IMR-90 (cell line): ENCODE measurements around the gene BTN2A1. TPM values are rescaled to one million over a fixed set of nuclear protein-coding genes. Genes with fewer than 3 reads are reported as not detected.

Source experiments
- ATAC-seq: fragments of 200-7000 bp; cut with Tn5 transposase; 2 replicates; pipeline ENCODE4 v1.9.1; 2020; ENCODE audit warnings: low read depth, mild to moderate bottlenecking, moderate library complexity
- BruUV-seq: library from RNA; stranded (reverse); fragments of 400-500 nt; replicated peaks from 2 replicates; lab custom pipeline; 2021; lab: Mats Ljungman, UMichigan
- CTCF ChIA-PET: fragments of 300-600 bp; formaldehyde crosslinking; extraction: SDS; loops from one replicate; lab custom pipeline; 2021; ENCODE audit warnings: antibody characterized with exemption; lab: Yijun Ruan, JAX
- POLR2A ChIA-PET: fragments of 300-600 bp; sonication (Branson Sonifier 250); formaldehyde crosslinking; loops from one replicate; lab custom pipeline; 2022; ENCODE audit warnings: antibody characterized with exemption; ENCODE audit not compliant: unreplicated experiment; lab: Charles Lee
- DNase-seq: peaks from one replicate; pipeline ENCODE4 v3.0.0; 2013
- H2AFZ ChIP-seq: replicated peaks from 2 replicates; pipeline ENCODE3; 2013; ENCODE audit warnings: low read length, mild to moderate bottlenecking; ENCODE audit not compliant: poor library complexity
- H2AK5ac ChIP-seq: 2 replicates; pipeline ENCODE4 v1.6.1; 2013; ENCODE audit warnings: low read depth, low read length, inconsistent platforms
- H2AK9ac ChIP-seq: replicated peaks from 2 replicates; pipeline ENCODE3; 2013; ENCODE audit warnings: mild to moderate bottlenecking, low read depth, low read length, moderate library complexity; ENCODE audit not compliant: poor library complexity
- H2BK120ac ChIP-seq: 2 replicates; pipeline ENCODE4 v1.6.1; 2013; ENCODE audit warnings: low read depth, low read length, inconsistent platforms
- H2BK15ac ChIP-seq: 3 replicates; pipeline ENCODE4 v1.6.1; 2013; ENCODE audit warnings: low read depth, low read length, inconsistent platforms
- H2BK20ac ChIP-seq: 2 replicates; pipeline ENCODE4 v1.6.1; 2013; ENCODE audit warnings: low read depth, mild to moderate bottlenecking, inconsistent platforms, low read length, moderate library complexity
- H2BK5ac ChIP-seq: 2 replicates; pipeline ENCODE4 v1.6.1; 2013; ENCODE audit warnings: mild to moderate bottlenecking, low read depth, low read length, inconsistent platforms; ENCODE audit not compliant: poor library complexity, severe bottlenecking
- H3K14ac ChIP-seq: replicated peaks from 2 replicates; pipeline ENCODE4 v1.6.1; 2013; ENCODE audit warnings: low read depth, low read length, inconsistent platforms
- H3K18ac ChIP-seq: 2 replicates; pipeline ENCODE4 v1.6.1; 2013; ENCODE audit warnings: low read depth, low read length, control low read depth
- H3K23ac ChIP-seq: 2 replicates; pipeline ENCODE4 v1.6.1; 2013; ENCODE audit warnings: low read depth, low read length, inconsistent platforms
- H3K27ac ChIP-seq: 2 replicates; pipeline ENCODE4 v1.5.1; 2013; ENCODE audit warnings: mild to moderate bottlenecking, control low read depth, low read length; ENCODE audit not compliant: insufficient read depth
- H3K27me3 ChIP-seq: 2 replicates; pipeline ENCODE4 v1.6.1; 2013; ENCODE audit warnings: low read length; ENCODE audit not compliant: control insufficient read depth, insufficient read depth
- H3K36me3 ChIP-seq: 2 replicates; pipeline ENCODE4 v1.6.1; 2013; ENCODE audit warnings: low read length, mixed read lengths; ENCODE audit not compliant: control insufficient read depth, insufficient read depth
- H3K4ac ChIP-seq: 2 replicates; pipeline ENCODE4 v1.6.1; 2013; ENCODE audit warnings: low read depth, low read length, inconsistent platforms
- H3K4me1 ChIP-seq: 2 replicates; pipeline ENCODE4 v1.6.1; 2013; ENCODE audit warnings: low read length, mixed read lengths; ENCODE audit not compliant: control insufficient read depth, insufficient read depth
- H3K4me2 ChIP-seq: 2 replicates; pipeline ENCODE4 v1.6.1; 2013; ENCODE audit warnings: low read depth, mild to moderate bottlenecking, control low read depth, low read length, moderate library complexity
- H3K4me3 ChIP-seq: 2 replicates; pipeline ENCODE4 v1.5.1; 2013; ENCODE audit warnings: low read depth, mild to moderate bottlenecking, control low read depth, low read length, moderate library complexity; ENCODE audit not compliant: insufficient read depth
- H3K56ac ChIP-seq: 2 replicates; pipeline ENCODE4 v1.6.1; 2013; ENCODE audit warnings: low read length, inconsistent platforms; ENCODE audit not compliant: insufficient read depth; ENCODE audit errors: extremely low read depth
- H3K79me1 ChIP-seq, 2 experiments: 2 replicates each; pipeline ENCODE4 v1.6.1; 2013; ENCODE audit warnings: low read length in 2 of 2, inconsistent platforms in 1 of 2, low read depth in 1 of 2
- H3K9ac ChIP-seq: 2 replicates; pipeline ENCODE4 v1.6.1; 2013; ENCODE audit warnings: low read depth, low read length, control low read depth
- H3K9me1 ChIP-seq: 2 replicates; pipeline ENCODE4 v1.6.1; 2013; ENCODE audit warnings: low read length, inconsistent platforms; ENCODE audit not compliant: insufficient read depth
- H3K9me3 ChIP-seq: 2 replicates; pipeline ENCODE4 v1.6.1; 2013; ENCODE audit warnings: low read length; ENCODE audit not compliant: control insufficient read depth, insufficient read depth
- H4K20me1 ChIP-seq: 2 replicates; pipeline ENCODE4 v1.6.1; 2013; ENCODE audit warnings: low read length, inconsistent platforms; ENCODE audit not compliant: insufficient read depth
- H4K5ac ChIP-seq: 2 replicates; pipeline ENCODE4 v1.6.1; 2013; ENCODE audit warnings: mild to moderate bottlenecking, low read depth, low read length, control low read depth
- H4K8ac ChIP-seq, 2 experiments: 2 replicates each; pipeline ENCODE4 v1.6.1; 2013; ENCODE audit warnings: low read depth in 2 of 2, low read length in 2 of 2, control low read depth in 1 of 2, inconsistent platforms in 1 of 2
- H4K91ac ChIP-seq: 2 replicates; pipeline ENCODE4 v1.6.1; 2013; ENCODE audit warnings: low read depth, low read length, inconsistent platforms; ENCODE audit not compliant: insufficient read depth
- BHLHE40 ChIP-seq: fragments of 150-350 bp; IDR thresholded peaks from 2 replicates; pipeline ENCODE4 v1.6.1; 2016; ENCODE audit warnings: mild to moderate bottlenecking, low read depth, low read length
- CEBPB ChIP-seq: IDR thresholded peaks from 2 replicates; pipeline ENCODE4 v1.6.1; 2012; ENCODE audit warnings: low read depth, low read length, improper control_type of control experiment
- CHD1 ChIP-seq: IDR thresholded peaks from 2 replicates; pipeline ENCODE4 v1.6.1; 2012; ENCODE audit warnings: low read depth, low read length, improper control_type of control experiment
- FOS ChIP-seq: fragments of 150-350 bp; IDR thresholded peaks from 2 replicates; pipeline ENCODE4 v1.6.1; 2016; ENCODE audit warnings: low read depth, low read length
- MAFK ChIP-seq: IDR thresholded peaks from 2 replicates; pipeline ENCODE4 v1.6.1; 2012; ENCODE audit warnings: low read depth, low read length, improper control_type of control experiment
- MAZ ChIP-seq: IDR thresholded peaks from 2 replicates; pipeline ENCODE4 v1.6.1; 2012; ENCODE audit warnings: low read depth, mild to moderate bottlenecking, low read length, improper control_type of control experiment, moderate library complexity, borderline replicate concordance
- MXI1 ChIP-seq: IDR thresholded peaks from 2 replicates; pipeline ENCODE4 v1.6.1; 2012; ENCODE audit warnings: low read depth, mild to moderate bottlenecking, low read length, moderate library complexity, borderline replicate concordance
- NFE2L2 ChIP-seq: fragments of 150-350 bp; IDR thresholded peaks from 2 replicates; pipeline ENCODE4 v1.6.1; 2016; ENCODE audit warnings: low read depth, mild to moderate bottlenecking, low read length
- POLR2A ChIP-seq: IDR thresholded peaks from 2 replicates; pipeline ENCODE4 v1.6.1; 2012; ENCODE audit warnings: mild to moderate bottlenecking, low read depth, low read length
- RAD21 ChIP-seq: IDR thresholded peaks from 2 replicates; pipeline ENCODE4 v1.6.1; 2012; ENCODE audit warnings: low read length, improper control_type of control experiment
- RCOR1 ChIP-seq: IDR thresholded peaks from 2 replicates; pipeline ENCODE4 v1.6.1; 2012; ENCODE audit warnings: mild to moderate bottlenecking, low read length, improper control_type of control experiment; ENCODE audit not compliant: insufficient replicate concordance
- RFX5 ChIP-seq: IDR thresholded peaks from 2 replicates; pipeline ENCODE4 v1.8.0; 2012; ENCODE audit warnings: low read depth, mild to moderate bottlenecking, low read length, moderate library complexity
- SMC3 ChIP-seq: fragments of 150-350 bp; IDR thresholded peaks from 2 replicates; pipeline ENCODE4 v1.6.1; 2016; ENCODE audit warnings: low read depth, mild to moderate bottlenecking, antibody characterized with exemption, low read length, moderate library complexity
- WGBS, 2 experiments: methylation state at CpG; one replicate each; pipeline versions ENCODE4 v1.1.5 to v1.1.7; 2013; ENCODE audit warnings: missing lambda C conversion rate in 2 of 2; ENCODE audit not compliant: insufficient read length in 1 of 2; ENCODE audit errors: extremely low coverage in 2 of 2; 5-methylcytosine and 5-hydroxymethylcytosine counted together
- dilution Hi-C: fragments of 300-500 bp; cut with HindIII; formaldehyde crosslinking; loops from one replicate; pipeline ENCODE4 v1.14.3; 2018; ENCODE audit warnings: low sequenced_read_pairs; ENCODE audit not compliant: unreplicated experiment
- in situ Hi-C: fragments of 300-500 bp; cut with MboI; formaldehyde crosslinking; loops from 3 replicates; pipeline ENCODE4 v1.14.3; 2019; ENCODE audit warnings: low sequenced_read_pairs, inconsistent platforms, mixed read lengths
- intact Hi-C: fragments of 100-400 bp; cut with micrococcal nuclease; formaldehyde crosslinking; loops from 2 replicates; pipeline ENCODE4 v1.10.0; 2022
- polyA plus RNA-seq, 3 experiments: library from polyadenylated mRNA; depleted of rRNA; stranded (reverse); fragments of >200 nt; gene quantifications; 2 replicates each; pipeline ENCODE4 v1.2.3, GENCODE V29; 2012; ENCODE audit warnings: low replicate concordance in 1 of 3
- total RNA-seq: library from RNA; depleted of rRNA; stranded (reverse); fragments of >200 nt; gene quantifications from 2 replicates; pipeline ENCODE4 v1.2.3, GENCODE V29; 2012
- TF ChIP-seq, protein P1 (sequence below): fragments of 150-350 bp; IDR thresholded peaks from 2 replicates; pipeline ENCODE4 v1.6.1; 2016; ENCODE audit warnings: low read depth, mild to moderate bottlenecking, low read length, moderate library complexity, borderline replicate concordance
- TF ChIP-seq, protein P2 (sequence below): conservative IDR thresholded peaks from 2 replicates; pipeline ENCODE4 v1.5.1; 2012; ENCODE audit warnings: mild to moderate bottlenecking, low read depth, low read length, improper control_type of control experiment
- TF ChIP-seq, protein P3 (sequence below): fragments of 150-350 bp; IDR thresholded peaks from 2 replicates; pipeline ENCODE4 v1.6.1; 2017; ENCODE audit warnings: mild to moderate bottlenecking, antibody characterized with exemption, low read length, low read depth

The BTN2A1 gene
- total and polyA plus RNA-seq, 2 of the 4 experiments (the other 2 are of a cell fraction) = 13.6 to 40.2 TPM

DNA sequence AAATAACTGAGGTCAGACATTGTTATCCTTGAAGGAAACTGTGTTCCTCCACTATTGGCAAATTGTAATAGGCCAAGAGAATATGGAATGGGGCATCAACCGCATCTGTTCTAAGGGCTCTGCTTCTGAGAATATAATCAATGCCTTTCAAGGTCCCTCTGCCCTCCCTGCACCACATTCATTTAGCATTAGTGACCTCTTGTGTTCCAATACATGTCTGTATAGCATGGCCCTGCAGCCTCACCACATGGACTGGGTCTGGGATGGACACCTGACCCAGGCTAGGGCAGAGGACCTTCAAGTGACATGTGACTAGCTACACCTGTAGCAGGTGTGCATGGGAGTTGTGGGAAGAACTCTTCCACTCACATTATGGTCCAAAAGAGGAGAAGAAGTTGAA, 41.5 kb upstream of the BTN2A1 start:
- TF ChIP-seq MAZ (no peak), SMC3 (no peak), CEBPB (no peak), MAFK (no peak), FOS (no peak), BHLHE40 (no peak), RAD21 (no peak), NFE2L2 (no peak), POLR2A (no peak), RCOR1 (no peak), RFX5 (no peak), CHD1 (no peak), MXI1 (no peak)
- TF ChIP-seq, protein P1, sequence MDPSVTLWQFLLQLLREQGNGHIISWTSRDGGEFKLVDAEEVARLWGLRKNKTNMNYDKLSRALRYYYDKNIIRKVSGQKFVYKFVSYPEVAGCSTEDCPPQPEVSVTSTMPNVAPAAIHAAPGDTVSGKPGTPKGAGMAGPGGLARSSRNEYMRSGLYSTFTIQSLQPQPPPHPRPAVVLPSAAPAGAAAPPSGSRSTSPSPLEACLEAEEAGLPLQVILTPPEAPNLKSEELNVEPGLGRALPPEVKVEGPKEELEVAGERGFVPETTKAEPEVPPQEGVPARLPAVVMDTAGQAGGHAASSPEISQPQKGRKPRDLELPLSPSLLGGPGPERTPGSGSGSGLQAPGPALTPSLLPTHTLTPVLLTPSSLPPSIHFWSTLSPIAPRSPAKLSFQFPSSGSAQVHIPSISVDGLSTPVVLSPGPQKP = no peak
- TF ChIP-seq, protein P2, sequence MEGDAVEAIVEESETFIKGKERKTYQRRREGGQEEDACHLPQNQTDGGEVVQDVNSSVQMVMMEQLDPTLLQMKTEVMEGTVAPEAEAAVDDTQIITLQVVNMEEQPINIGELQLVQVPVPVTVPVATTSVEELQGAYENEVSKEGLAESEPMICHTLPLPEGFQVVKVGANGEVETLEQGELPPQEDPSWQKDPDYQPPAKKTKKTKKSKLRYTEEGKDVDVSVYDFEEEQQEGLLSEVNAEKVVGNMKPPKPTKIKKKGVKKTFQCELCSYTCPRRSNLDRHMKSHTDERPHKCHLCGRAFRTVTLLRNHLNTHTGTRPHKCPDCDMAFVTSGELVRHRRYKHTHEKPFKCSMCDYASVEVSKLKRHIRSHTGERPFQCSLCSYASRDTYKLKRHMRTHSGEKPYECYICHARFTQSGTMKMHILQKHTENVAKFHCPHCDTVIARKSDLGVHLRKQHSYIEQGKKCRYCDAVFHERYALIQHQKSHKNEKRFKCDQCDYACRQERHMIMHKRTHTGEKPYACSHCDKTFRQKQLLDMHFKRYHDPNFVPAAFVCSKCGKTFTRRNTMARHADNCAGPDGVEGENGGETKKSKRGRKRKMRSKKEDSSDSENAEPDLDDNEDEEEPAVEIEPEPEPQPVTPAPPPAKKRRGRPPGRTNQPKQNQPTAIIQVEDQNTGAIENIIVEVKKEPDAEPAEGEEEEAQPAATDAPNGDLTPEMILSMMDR = no peak
- TF ChIP-seq, protein P3, sequence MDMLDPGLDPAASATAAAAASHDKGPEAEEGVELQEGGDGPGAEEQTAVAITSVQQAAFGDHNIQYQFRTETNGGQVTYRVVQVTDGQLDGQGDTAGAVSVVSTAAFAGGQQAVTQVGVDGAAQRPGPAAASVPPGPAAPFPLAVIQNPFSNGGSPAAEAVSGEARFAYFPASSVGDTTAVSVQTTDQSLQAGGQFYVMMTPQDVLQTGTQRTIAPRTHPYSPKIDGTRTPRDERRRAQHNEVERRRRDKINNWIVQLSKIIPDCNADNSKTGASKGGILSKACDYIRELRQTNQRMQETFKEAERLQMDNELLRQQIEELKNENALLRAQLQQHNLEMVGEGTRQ = no peak
- DNase-seq (no peak), ATAC-seq (no peak)
- POLR2A ChIA-PET = no interaction called here
- Histone ChIP-seq H4K91ac (no peak overlapping the region), H2AK9ac (no peak overlapping the region), H2BK20ac (no peak overlapping the region), H2AFZ (no peak overlapping the region), H4K5ac (no peak overlapping the region), H3K27me3 (no peaks in the 10 kb centered on the region), H3K9me1 (peaks cover 8% of the 10 kb centered on the region), H4K20me1 (no peaks in the 10 kb centered on the region), H3K4me2 (no peak overlapping the region), H3K36me3 (peaks cover 7% of the 10 kb centered on the region; the same call in 1 of the 2 replicates), H3K79me1 (no peaks in the 10 kb centered on the region), H2BK15ac (no peak overlapping the region), H3K56ac (no peak overlapping the region), H3K9me3 (no peaks in the 10 kb centered on the region), H3K9ac (no peak overlapping the region), H3K18ac (no peak overlapping the region), H2BK120ac (no peak overlapping the region), H2AK5ac (no peak overlapping the region), H2BK5ac (no peak overlapping the region), H3K14ac (no peak overlapping the region), H3K27ac (no peak overlapping the region), H4K8ac (no peak overlapping the region), H3K4me1 (peaks cover 9% of the 10 kb centered on the region), H3K23ac (no peak overlapping the region), H3K4me3 (no peak overlapping the region), H3K4ac (no peak overlapping the region)
- in situ Hi-C loops (no loop called here), dilution Hi-C loops (no loop called here), intact Hi-C loops (no loop called here)
- WGBS, 2 experiments = no CpG with 5 or more reads among the region's 1 CpG
- BruUV-seq = no TSS peak
- CTCF ChIA-PET = no interaction called here
